Stimulated activated CD4-positive, alpha-beta T cell treated with anti-CD3 and anti-CD28 coated beads, Interleukin-2, amount 100 ng/mL, for 24 hours (primary cell): ENCODE results near the gene ERG.

Source experiments
- DNase-seq, 2 donors: peaks; one replicate each; pipeline ENCODE4 v3.0.0-alpha.2; 2020

The ERG gene

GRCh38 chr21:38388203-38388602, 110.1 kb downstream of the ERG start:
- no peak for DNase-seq

DNA sequence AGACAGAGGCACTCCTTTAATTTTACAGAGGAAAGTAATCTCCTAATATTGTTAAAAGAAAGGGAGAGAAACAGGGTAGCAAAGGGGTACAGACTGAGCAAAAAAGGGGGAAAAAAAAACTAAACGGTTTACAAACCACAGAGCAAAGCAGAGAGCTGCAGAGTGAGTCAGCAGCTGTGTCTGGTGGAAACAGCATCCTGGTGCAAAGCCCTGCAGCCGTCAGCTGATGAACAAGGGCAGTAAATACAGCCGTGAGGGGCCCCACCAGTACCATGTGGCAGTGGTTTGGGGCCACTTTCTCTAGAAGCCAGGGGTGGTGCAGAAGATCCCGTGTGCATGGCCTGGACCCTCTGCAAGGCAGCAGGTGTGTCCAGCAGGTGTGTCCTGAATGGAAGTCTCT, 111.3 kb downstream of the ERG start:
- no peak for DNase-seq

DNA sequence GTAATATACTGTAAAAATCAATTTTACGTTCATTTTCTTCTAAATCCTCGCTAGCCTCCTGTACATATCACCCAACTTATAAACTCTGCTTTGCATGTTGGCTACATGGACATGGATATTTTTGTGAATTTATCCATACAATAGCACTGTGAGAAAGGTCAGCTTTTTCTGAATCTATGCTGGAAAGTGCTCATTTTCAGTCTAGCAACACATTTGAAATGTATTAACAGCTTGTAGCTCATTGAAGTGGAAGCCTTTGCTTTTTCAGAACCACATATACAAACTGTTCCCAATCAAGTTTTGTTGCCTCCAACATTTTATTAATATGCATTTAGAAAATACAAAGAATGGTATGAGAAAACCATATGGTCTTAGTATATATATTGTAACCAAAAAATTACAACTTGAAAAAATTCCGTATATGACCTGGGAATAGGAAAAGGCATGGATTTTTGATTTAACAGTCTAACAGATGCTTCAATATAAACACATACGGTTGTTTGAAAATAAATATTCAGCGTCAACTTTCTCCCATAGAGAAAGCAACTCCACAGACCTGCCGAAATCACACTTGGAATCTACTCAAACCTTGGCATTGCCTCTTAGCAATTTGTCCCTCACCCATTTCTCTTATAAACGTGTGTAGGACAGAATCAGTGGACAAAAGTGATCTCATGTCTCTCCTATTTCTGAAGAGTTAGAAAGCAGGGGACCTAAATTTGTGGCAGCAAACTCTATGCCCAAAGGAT, 112.7 kb downstream of the ERG start:
- DNase-seq: no peak

DNA sequence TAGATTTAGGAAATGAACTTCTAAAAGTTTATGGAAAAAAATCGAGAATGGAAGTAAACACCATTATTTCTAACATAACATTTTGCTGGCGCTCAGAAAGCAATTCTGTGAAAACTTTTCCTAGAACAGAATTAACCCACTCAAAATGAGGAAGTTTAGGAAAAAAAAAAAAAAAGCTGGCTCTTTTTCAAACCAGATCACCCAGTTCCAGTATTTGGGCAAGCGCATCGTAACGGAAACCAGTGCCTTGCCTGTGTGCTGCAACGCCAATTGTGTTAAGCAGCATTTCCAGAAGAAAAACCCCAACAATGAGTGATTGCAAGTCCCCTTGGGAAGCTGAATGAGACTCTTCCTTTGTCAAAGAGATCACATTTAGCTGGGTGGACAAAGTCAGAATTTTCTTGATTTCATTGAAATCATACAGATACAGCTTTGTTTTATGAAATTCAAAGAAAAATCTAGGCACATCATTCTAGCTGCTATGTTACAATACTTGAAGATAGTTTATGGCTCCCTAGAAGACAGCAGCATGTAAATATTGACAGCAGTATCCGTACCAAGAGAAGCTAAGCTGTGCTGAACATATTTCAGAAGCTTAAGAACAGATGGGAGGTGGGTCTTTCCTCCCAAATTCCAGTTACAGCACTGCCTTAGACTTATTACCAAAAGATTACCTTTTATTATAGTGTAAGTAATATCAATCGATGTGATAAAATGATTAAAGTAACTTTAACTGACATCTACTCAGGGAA, 113.4 kb downstream of the ERG start:
- DNase-seq: no peak

DNA sequence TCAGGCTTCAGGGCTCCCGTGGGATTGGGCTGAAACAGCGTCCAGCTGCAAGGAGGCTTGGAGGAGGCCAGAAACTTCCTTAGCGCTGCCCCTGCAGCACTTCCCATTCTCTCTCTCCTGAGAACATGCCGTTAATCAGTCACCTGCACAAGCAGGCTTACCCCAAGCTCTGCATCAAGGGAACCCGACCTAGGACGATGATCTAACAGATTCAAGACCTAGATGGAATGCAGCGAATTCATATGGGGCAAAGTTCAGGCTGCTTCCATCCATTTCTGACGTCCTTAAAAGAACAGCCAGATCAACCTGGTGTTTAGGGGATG, 114.1 kb downstream of the ERG start:
- no peak for DNase-seq

DNA sequence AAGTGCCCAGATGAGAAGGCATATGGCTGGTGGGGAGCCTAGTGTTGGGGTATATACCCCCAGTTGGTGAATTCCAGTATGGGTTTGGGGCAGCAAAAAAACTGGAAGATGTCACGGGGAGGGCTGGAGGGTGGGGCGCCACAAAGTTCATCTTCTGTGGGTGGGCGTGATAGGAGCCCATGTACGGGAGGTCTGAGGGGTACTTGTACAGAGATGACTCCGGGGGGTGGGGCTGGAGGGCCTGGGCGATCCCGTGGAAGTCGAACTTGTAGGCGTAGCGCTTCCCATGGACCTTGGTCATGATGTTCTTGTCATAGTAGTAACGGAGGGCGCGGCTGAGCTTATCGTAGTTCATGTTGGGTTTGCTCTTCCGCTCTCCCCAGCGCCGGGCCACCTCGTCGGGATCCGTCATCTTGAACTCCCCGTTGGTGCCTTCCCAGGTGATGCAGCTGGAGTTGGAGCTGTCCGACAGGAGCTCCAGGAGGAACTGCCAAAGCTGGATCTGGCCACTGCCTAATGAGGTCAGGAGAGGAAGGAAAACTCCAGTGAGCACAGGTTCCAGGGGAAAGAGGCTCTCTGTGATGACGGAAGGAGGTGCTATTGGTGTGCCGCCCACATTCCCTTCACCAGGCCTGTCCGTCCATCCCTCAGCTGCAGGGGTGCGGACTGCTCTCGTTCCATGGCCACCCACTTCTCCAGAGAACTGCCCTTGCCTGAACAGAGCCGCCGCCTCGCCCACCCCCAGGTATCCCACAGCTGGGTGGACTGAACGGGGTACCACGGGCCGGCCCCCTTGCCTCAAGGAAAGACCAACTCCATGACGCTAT, 114.7 kb downstream of the ERG start:
- no peak for DNase-seq

- DNase-seq: no peak
These were observed 117.7 kb downstream of the ERG start for GRCh38 chr21:38380481-38381137.

DNA sequence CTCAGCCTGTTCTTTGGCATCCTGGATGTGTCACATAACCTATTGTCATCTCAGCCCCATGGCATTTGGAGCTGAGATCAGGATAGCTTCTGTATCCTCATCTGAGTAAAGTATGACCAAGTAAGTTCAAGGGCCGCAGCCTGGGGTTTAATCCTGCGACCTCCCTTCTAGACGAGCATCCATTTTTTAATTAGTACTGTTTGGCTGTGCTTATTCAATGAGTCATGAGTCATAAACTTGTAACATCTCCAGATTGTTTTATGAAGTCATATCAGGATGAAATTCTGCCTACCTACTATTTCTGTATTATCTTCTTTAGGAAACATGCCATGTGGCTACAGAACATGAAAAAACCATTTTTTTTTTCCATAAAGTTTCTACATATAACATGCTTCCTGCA, 119.1 kb downstream of the ERG start:
- no peak for DNase-seq

- no peak for DNase-seq
These were observed 120.8 kb downstream of the ERG start for GRCh38 chr21:38377165-38378088.

DNA sequence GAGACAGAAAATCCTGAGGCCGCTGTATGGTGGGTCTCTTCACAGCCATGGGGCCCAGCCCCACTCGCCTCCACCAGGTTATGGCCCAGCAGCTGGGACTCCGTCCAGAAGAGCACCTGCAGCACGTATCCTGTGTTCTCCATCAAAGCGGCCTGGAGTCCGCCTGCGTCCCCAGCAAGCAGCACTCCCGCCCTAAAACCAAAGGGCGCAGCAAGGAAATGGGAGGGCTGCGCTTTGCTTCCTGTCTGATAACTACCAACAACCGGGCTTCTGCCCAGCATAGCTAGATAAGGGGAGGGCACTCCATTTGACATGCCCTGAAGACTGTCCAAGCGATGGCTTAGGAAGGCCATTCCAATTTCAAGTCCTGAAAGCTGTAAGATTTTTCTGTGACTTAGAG, 121.6 kb downstream of the ERG start:
- no peak for DNase-seq

GRCh38 chr21:38376235-38376634, 122.0 kb downstream of the ERG start:
- no peak for DNase-seq

GRCh38 chr21:38367646-38368045, 130.6 kb downstream of the ERG start:
- DNase-seq: no peak

GRCh38 chr21:38365521-38365920, 132.8 kb downstream of the ERG start:
- DNase-seq: no peak

- no peak for DNase-seq
These were observed 134.6 kb downstream of the ERG start for GRCh38 chr21:38363693-38364092.

- no peak for DNase-seq
These were observed 137.0 kb downstream of the ERG start for GRCh38 chr21:38361324-38361723.

DNA sequence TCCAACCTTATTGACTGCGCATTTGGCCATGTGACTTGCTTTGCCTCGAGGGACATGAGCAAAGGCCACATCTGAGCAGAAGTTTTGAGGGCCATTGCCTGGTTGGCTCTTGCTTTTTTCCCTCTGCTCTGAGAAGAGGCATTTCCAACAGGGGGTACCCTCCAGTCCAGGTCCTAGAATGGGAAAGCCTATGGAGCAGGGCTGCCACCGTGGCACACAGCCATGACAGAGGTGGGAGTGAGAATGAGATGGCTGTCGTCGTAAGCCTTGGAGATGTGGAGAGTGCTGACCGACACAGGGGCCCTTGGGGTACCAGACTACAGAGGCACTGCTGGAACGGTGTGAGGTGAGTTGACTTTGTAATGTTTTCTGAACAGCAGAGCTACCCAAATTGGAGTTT, 138.4 kb downstream of the ERG start:
- no peak for DNase-seq

GRCh38 chr21:38359090-38359489, 139.2 kb downstream of the ERG start:
- no peak for DNase-seq

DNA sequence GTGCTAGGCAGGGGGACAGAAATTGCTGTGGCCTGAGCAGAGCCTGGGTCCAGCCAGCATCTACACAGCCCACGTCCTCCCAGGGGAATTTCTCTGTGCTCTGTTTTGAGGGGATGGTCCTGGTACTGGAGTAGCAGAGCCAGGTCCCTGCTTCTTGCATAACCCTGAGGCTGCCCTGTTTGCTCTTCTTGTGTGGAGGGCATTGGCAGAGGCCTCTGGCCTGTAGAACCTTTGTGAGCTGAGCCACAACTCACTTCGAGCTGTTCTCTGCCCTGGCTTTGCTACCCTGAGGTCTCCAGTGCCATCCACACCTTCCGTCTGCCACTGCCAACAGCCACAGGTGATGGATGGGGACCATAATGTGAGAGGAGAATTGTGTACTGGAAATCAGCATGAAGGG, 139.6 kb downstream of the ERG start:
- no peak for DNase-seq

- DNase-seq: no peak
These were observed 140.2 kb downstream of the ERG start for GRCh38 chr21:38358098-38358497.

DNA sequence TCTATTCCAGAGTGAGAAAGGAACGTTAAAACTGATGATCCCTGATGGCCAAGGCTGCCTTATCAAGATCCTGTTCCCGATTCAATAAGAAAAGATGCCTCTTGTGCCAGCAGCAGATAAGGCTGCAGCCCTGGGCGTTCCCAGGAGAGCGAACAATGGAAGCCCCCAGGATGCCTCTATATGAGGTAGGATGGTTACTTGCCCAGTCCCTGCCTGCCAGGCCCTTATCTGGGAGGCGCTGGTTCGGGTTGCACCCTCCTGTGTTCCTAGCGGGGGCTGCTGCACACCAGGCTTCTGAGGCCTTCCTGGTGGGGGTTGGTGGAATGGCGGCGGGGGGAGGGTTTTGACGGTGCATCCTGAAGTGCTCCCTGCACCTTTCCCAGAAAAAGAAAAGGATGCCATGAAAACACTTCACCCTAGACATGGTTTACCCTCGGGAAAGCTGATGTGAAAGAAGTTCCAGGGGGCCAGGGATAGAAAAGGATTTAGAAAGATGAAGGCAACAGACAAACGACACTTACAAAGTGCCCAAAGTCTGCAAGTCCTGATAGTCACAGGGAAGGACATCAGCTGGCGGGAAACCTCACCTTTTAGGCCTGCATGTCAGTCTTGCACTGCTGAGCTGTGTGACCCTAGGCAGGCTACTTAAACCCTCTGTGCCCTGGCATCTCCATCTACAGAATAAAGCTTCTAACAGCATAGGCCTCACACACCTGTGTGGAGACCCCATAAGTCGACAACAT, 141.2 kb downstream of the ERG start:
- DNase-seq: no peak

GRCh38 chr21:38355992-38356781, 142.1 kb downstream of the ERG start:
- DNase-seq: peak; percentile 83 to 84
